HG03457 (cell line): ENCODE measurements around the gene ZNF23.

Source experiments
- ATAC-seq: cut with Tn5 transposase; IDR thresholded peaks from one replicate; pipeline ENCODE4 v1.9.1; 2021; ENCODE audit warnings: moderate number of reproducible peaks; ENCODE audit not compliant: unreplicated experiment

The ZNF23 gene

GRCh38 chr16:71472051-71472450 lies 10.0 kb upstream of the ZNF23 start:
- no peak for ATAC-seq

DNA sequence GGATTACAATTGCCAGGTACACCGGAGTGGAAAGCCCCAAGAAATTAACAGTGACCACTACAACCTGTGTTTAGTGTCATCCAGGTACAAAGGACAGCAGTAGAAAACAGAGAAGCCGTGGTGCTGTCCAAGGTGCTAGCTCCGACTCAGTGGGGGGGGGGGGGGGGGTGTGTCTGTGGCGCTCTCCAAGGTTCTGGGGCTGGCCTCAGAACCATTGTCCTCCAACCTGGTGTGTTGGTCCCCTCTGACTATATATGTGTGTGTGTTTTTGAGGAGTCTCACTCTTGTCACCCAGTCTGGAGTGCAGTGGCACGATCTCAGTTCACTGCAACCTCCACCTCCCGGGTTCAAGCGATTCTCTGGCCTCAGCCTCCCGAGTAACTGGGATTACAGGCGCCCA lies 5.8 kb upstream of the ZNF23 start:
- ATAC-seq: no peak

DNA sequence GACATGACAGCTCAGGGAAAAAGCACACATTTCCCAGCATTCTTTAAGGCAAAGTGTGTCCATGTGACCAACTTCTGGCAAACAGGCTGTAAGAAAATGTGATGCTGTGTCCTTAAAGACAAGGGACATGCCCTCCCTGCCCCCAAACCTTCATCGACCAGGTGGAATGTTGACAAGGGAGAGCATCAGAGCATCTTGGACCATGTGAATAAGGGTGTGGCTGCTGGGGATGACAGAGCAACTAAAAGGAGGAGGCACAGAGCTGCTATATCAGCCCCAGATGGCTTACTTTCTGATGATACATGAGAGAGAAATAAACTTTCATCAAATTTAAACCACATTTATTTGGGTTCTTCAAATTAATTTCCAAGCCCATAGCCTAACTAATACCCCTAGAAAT lies 2.2 kb upstream of the ZNF23 start:
- ATAC-seq: no peak

GRCh38 chr16:71460941-71461340 lies 1.1 kb downstream of the ZNF23 start:
- no peak for ATAC-seq

- no peak for ATAC-seq
Observed at GRCh38 chr16:71460236-71460635, 1.8 kb downstream of the ZNF23 start.

- no peak for ATAC-seq
Observed at GRCh38 chr16:71459510-71459909, 2.5 kb downstream of the ZNF23 start.

DNA sequence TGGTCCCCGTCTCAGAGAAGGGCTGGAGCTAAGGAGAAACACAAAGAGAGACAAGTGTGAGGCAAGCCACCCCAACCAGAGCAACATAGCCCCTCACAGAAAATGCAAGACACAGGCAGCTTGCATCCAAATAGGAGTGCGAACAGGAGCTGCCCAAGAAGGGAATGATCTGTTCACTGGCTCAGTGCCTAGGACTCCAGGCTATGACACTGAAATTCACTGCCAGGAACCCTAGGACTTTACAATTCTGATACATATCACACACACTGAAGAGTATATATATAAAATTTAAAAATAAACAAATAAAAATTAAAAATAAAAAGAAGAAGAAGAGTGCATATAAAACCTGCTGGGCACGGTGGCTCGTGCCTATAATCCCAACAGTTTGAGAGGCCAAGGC lies 5.2 kb downstream of the ZNF23 start:
- no peak for ATAC-seq

DNA sequence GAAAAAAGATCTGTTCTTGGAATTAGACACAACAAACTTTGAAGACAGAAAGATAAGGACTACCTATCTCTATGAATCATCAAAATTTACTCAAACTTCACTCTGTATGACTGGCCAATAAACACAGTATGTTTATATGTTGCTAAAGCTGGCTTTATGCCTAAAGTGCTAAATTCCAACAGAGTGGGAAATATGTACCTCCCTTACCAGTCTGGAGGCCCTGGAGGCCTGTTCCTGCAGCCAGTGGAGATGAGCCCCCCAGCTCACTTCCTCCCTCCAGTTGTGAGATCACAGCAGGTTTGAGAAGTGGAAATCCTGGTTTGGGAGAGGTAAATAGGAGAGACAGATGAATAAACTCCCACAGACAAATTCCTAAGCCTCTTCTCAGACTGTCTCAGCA lies 9.0 kb downstream of the ZNF23 start:
- ATAC-seq: no peak

- no peak for ATAC-seq
Observed at GRCh38 chr16:71449020-71449419, 13.0 kb downstream of the ZNF23 start.

DNA sequence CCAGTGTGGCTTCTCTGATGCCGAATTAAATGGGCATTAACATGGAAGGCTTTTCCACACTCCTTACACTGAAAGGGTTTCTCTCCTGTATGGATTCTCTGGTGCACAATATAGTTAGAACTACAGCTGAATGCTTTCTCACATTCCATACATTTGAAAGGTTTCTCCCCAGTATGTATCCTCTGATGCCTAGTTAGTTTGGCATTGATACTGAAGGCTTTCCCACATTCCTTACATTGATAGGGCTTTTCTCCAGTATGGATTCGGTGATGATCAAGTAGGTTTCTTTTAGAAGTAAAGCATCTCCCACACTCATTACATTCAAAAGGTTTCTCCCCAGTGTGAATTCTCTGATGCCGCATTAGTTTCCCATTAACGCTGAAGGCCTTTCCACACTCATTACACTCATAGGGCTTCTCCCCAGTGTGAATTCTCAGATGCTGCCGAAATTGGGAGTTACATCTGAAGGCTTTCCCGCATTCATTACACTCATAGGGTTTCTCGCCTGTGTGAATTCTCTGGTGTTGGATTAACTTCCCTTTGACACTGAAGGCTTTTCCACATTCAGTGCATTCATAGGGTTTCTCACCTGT lies 13.7 kb downstream of the ZNF23 start:
- ATAC-seq: no peak

DNA sequence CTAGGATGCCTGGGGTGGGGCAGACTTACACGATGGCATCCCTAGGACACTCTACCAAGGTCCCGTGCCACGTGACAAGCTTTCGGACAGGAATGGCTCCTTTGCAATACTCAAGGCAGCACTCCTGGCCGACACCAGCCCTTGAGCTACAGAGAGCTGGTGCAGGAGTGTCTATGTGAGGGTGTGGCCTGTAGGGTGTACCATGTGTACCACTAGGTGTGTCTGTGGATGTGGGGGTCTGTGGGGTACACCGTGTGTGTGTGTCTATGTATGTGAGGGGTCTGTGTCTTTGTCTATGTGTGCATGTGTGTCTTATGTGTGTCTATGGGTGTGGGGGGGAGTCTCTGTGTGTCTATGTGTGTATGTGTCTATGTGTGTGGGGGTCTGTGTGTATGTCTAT lies 18.3 kb downstream of the ZNF23 start:
- no peak for ATAC-seq

DNA sequence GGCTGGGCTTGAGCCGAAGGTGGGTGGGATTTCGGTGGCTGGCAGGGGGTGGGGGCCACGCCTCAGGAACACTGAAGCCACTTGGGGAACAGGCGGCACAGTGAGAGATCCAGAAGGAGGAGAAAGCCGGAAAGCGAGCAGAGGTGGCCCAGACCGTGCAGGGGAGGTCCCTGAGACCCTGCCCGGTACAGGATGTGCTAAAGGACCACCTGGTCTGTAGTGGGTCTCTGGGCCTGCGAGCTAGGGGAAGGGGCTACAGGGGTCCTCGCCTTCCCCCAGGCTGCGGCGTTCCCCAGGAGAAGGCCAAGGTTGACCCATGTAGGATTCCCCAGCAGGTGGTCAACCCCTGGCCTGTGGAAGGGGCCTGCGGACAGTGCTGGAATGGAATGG lies 20.0 kb downstream of the ZNF23 start, which contains the start of gene TLE7:
TLE7 (minus strand) TSS at position 4 of the 390 bp plus-strand sequence. CDS start 8,730 bp downstream, outside the sequence.
- no peak for ATAC-seq

- no peak for ATAC-seq
Observed at GRCh38 chr16:71441348-71442050, 20.5 kb downstream of the ZNF23 start.

- ATAC-seq: no peak
Observed at GRCh38 chr16:71440669-71441347, 21.2 kb downstream of the ZNF23 start.

DNA sequence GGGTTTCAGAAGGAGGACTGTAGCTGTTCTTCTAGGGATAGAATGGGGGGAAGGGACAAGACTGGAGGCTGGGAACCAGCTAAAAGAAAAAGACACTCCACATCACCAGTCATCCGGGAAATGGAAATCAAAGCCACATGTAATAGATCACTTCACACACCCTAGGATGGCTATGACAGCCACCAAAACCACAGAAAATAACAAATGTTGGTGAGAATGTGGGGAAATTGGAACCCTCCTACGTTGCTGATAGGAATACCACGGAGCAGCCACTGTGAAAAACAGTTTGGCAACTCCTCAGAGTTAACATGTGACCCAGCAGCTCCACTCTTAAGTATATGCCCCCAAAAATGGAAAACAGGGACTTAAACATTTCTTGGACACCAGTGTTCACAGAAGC lies 22.5 kb downstream of the ZNF23 start:
- ATAC-seq: no peak

DNA sequence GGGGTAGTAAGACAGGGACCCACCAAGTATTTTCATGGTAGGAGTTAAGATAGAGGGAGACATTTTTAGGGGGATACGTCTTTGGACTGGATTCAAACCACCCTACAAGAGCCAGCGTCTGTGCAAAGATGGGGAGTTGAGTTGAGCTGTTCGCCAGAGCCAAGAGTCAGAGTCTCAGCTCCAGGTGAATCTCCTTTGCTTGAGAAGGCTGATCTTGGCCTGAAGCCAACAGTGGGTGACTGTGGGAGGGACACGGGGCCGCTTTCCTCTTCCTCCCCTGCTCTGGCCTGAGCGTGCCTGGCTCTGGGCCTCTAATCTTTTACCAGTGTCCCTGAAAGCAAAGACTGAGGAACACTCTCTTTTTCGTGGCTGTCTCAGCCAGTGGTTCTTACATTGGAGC lies 25.6 kb downstream of the ZNF23 start:
- ATAC-seq: no peak

DNA sequence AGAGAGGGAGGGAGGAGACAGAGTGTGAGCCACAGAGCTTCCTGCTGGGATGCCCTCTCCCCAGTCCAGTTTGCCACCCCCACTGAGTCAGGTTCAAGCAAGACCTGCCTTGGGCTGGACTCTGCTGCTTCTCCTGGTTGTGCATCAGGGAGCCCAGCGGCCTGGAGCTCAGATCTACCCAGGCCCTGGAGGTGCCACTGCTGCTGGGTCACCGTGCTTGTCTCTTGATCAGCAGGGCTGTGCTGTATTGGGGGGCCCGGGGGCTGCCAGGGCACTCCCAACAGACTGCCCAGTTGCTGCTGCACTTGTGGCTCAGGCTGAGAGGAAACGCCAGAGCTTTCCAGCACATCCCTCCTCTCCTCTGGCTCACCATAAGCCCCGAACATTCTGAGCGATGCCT lies 29.1 kb downstream of the ZNF23 start:
- no peak for ATAC-seq

GRCh38 chr16:71431991-71432390 lies 30.1 kb downstream of the ZNF23 start:
- ATAC-seq: no peak

- ATAC-seq: no peak
Observed at GRCh38 chr16:71431176-71431575, 30.9 kb downstream of the ZNF23 start.

DNA sequence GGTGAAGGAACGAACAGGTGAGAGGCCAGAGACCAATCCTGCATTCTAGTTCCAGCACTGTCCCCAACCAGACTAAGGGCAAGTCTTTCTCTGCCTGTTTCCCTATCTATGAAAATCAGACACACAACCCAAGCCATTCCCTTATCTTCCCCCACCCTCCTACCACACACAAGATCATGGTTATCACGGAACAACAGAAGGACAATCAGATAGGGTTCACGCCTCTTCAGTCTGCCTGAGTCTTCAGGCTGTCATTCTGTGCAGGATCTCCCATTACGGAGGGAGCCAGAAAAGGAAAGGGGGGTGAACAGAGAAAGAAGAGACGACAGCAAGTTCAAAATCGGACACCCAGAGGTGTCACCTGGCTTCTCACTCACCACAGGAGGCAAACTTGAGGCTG lies 31.3 kb downstream of the ZNF23 start:
- no peak for ATAC-seq

GRCh38 chr16:71429581-71429980 lies 32.5 kb downstream of the ZNF23 start:
- no peak for ATAC-seq

GRCh38 chr16:71428883-71429282 lies 33.2 kb downstream of the ZNF23 start:
- ATAC-seq: no peak
